ENCODE measurements around the gene DPP6. TPM values are rescaled to one million over a fixed set of nuclear protein-coding genes. Genes with fewer than 3 reads are reported as not detected.

Gene DPP6
- total RNA-seq, 2 donors from 2014 or later = 0.99 to 1.8 TPM

- no peaks in the 10 kb centered on the region for H3K27me3 ChIP-seq
- intact Hi-C loops (cut with DNase I) = no loop called here
- H3K4me3 ChIP-seq = no peak overlapping the region
- DNase-seq = no peak
- no peaks in the 10 kb centered on the region for H3K9me3 ChIP-seq
- H3K27ac ChIP-seq = no peak overlapping the region
- no peaks in the 10 kb centered on the region for H3K4me1 ChIP-seq
- H3K36me3 ChIP-seq (replicated peaks in 1 of 2; ENCODE audit: insufficient read depth in 1 of 2, low read depth in 2 of 2) = no peaks in the 10 kb centered on the region
- TF ChIP-seq, protein P1, sequence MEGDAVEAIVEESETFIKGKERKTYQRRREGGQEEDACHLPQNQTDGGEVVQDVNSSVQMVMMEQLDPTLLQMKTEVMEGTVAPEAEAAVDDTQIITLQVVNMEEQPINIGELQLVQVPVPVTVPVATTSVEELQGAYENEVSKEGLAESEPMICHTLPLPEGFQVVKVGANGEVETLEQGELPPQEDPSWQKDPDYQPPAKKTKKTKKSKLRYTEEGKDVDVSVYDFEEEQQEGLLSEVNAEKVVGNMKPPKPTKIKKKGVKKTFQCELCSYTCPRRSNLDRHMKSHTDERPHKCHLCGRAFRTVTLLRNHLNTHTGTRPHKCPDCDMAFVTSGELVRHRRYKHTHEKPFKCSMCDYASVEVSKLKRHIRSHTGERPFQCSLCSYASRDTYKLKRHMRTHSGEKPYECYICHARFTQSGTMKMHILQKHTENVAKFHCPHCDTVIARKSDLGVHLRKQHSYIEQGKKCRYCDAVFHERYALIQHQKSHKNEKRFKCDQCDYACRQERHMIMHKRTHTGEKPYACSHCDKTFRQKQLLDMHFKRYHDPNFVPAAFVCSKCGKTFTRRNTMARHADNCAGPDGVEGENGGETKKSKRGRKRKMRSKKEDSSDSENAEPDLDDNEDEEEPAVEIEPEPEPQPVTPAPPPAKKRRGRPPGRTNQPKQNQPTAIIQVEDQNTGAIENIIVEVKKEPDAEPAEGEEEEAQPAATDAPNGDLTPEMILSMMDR (IDR thresholded peaks at IDR 0.05) = no peak
- no peak for TF ChIP-seq POLR2A (IDR thresholded peaks at IDR 0.05)
- WGBS, 2 donors = 65 to 66% methylated on average over 12 of the region's 12 CpGs
- ATAC-seq = no peak
These were observed 278.1 kb downstream of the DPP6 start for GRCh38 chr7:154330318-154330717.

DNA sequence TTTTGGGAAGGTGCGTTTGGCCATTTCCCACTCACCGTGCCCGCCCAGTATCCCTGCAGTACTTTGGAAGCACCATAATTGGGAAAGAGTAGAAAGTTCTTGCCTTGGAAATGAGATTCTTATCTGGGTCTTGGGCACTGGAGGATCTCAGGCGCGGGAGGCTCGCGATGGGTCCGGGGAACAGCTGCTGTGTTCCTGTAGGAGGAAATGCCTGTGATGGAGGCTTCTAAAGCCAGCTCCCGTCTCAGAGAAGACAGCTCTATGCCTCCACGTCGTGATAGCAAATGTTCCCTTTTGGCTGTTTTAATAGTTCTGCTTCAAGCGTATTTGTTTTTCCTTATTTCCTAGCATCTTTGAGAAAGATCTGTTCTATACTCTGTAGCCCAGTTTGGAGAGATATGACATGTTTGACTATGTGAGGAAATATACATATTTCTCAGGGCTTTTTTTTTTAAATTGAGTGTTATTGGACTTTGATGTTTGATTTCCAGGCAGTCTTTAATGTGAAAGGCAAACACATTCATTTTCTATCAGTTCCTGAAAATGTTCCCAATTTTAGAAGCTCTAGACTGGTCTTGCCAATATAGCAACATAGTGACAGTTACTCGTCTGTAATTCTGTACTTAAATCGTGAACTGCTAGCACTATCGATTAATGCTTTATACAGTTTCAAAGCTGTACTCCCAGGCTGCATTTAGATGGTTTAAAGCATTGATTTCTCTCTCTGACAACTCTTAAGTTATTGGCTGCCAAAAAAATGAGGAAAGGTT lies 280.8 kb downstream of the DPP6 start:
- Histone ChIP-seq H3K27ac (no peak overlapping the region), H3K9me3 (no peaks in the 10 kb centered on the region), H3K27me3 (no peaks in the 10 kb centered on the region), H3K4me3 (no peak overlapping the region), H3K36me3 (replicated peaks in 1 of 2; ENCODE audit: insufficient read depth in 1 of 2, low read depth in 2 of 2) (no peaks in the 10 kb centered on the region), H3K4me1 (no peaks in the 10 kb centered on the region)
- DNase-seq = no peak
- WGBS, 2 donors = 65 to 67% methylated on average over 15 of the region's 15 CpGs
- intact Hi-C loops (cut with DNase I) = no loop called here
- ATAC-seq = no peak
- TF ChIP-seq POLR2A (IDR thresholded peaks at IDR 0.05) = no peak

GRCh38 chr7:154336295-154336694 lies 284.1 kb downstream of the DPP6 start:
- Histone ChIP-seq H3K27ac (no peak overlapping the region), H3K4me3 (no peak overlapping the region), H3K9me3 (no peaks in the 10 kb centered on the region), H3K36me3 (replicated peaks in 1 of 2; ENCODE audit: insufficient read depth in 1 of 2, low read depth in 2 of 2) (no peaks in the 10 kb centered on the region), H3K27me3 (no peaks in the 10 kb centered on the region), H3K4me1 (no peaks in the 10 kb centered on the region)
- intact Hi-C loops (cut with DNase I) = no loop called here
- TF ChIP-seq, protein P1 (IDR thresholded peaks at IDR 0.05) = no peak
- TF ChIP-seq POLR2A (IDR thresholded peaks at IDR 0.05) = no peak
- WGBS, 2 donors = 66 to 79% methylated on average over 6 to 12 of the region's 12 CpGs
- DNase-seq (no peak), ATAC-seq (no peak)

- 51 to 60% methylated on average over 23 of the region's 23 CpGs for WGBS, 2 donors
- H3K4me1 ChIP-seq = no peaks in the 10 kb centered on the region
- ATAC-seq (no peak), DNase-seq (no peak)
- no peaks in the 10 kb centered on the region for H3K36me3 ChIP-seq (replicated peaks in 1 of 2; ENCODE audit: insufficient read depth in 1 of 2, low read depth in 2 of 2)
- H3K9me3 ChIP-seq = no peaks in the 10 kb centered on the region
- intact Hi-C loops (cut with DNase I) = no loop called here
- TF ChIP-seq POLR2A (IDR thresholded peaks at IDR 0.05) = no peak
- TF ChIP-seq, protein P1 (IDR thresholded peaks at IDR 0.05) = no peak
- H3K4me3 ChIP-seq = no peak overlapping the region
- no peaks in the 10 kb centered on the region for H3K27me3 ChIP-seq
- no peak overlapping the region for H3K27ac ChIP-seq
These were observed 286.7 kb downstream of the DPP6 start for GRCh38 chr7:154338701-154339506.

- H3K36me3 ChIP-seq (replicated peaks in 1 of 2; ENCODE audit: insufficient read depth in 1 of 2, low read depth in 2 of 2) = no peaks in the 10 kb centered on the region
- DNase-seq = no peak
- H3K9me3 ChIP-seq = no peaks in the 10 kb centered on the region
- no peak overlapping the region for H3K27ac ChIP-seq
- TF ChIP-seq POLR2A (IDR thresholded peaks at IDR 0.05) = no peak
- TF ChIP-seq, protein P1 (IDR thresholded peaks at IDR 0.05) = no peak
- 73 to 79% methylated on average over 14 of the region's 14 CpGs for WGBS, 2 donors
- H3K4me3 ChIP-seq = no peak overlapping the region
- H3K27me3 ChIP-seq = no peaks in the 10 kb centered on the region
- intact Hi-C loops (cut with DNase I) = no loop called here
- H3K4me1 ChIP-seq = no peaks in the 10 kb centered on the region
- ATAC-seq = no peak
These were observed 290.9 kb downstream of the DPP6 start for GRCh38 chr7:154342971-154343633.
